Tongue (tissue), 2 donors: ENCODE results near the gene ATG10. TPM values are rescaled to one million over a fixed set of nuclear protein-coding genes. Genes with fewer than 3 reads are reported as not detected.
A peak's percentile ranks its signal among the peaks of the same experiment; 100 is the strongest.
"Not testable (repeated sequence)": the region's sequence is repeated elsewhere in the genome, so short reads cannot be mapped to it uniquely, and the experiment has no call there.

Experiments used
- DNase-seq: peaks from one replicate; pipeline ENCODE4 v3.0.0-alpha.2; 2015
- total RNA-seq: library from RNA; depleted of rRNA; stranded (reverse); fragments of >200 nt; gene quantifications from one replicate; pipeline ENCODE4 v1.2.3, GENCODE V29; 2014

Gene ATG10
- total RNA-seq = 11.3 TPM

- DNase-seq = peak; percentile 98
These were observed at the start of gene ATG10 for GRCh38 chr5:81971712-81972491. Gene ATG10, plus strand, starts transcription at chr5:81972023. Its CDS starts 15,548 bp downstream, at chr5:81987571.

GRCh38 chr5:81922854-81923279, 49.0 kb upstream of the ATG10 start:
- DNase-seq = no peak

- DNase-seq = peak; percentile 39
These were observed 47.4 kb upstream of the ATG10 start for GRCh38 chr5:81924442-81924841.

- DNase-seq = no peak
These were observed 46.8 kb upstream of the ATG10 start for GRCh38 chr5:81925009-81925408.

GRCh38 chr5:81925981-81926380, 45.8 kb upstream of the ATG10 start:
- DNase-seq = no peak

GRCh38 chr5:81936066-81936465, 35.8 kb upstream of the ATG10 start:
- DNase-seq = no peak

- DNase-seq = no peak
These were observed 35.1 kb upstream of the ATG10 start for GRCh38 chr5:81936750-81937149.

- no peak for DNase-seq
These were observed 29.1 kb upstream of the ATG10 start for GRCh38 chr5:81942746-81943145.

GRCh38 chr5:81948349-81948748, 23.5 kb upstream of the ATG10 start:
- DNase-seq = no peak

GRCh38 chr5:81949462-81949861, 22.4 kb upstream of the ATG10 start:
- DNase-seq = no peak

GRCh38 chr5:81950996-81951395, 20.8 kb upstream of the ATG10 start:
- DNase-seq = no peak

GRCh38 chr5:81954796-81955195, 17.0 kb upstream of the ATG10 start:
- DNase-seq = not testable (repeated sequence)

- not testable (repeated sequence) for DNase-seq
These were observed 13.7 kb upstream of the ATG10 start for GRCh38 chr5:81958129-81958528.

- DNase-seq = no peak
These were observed 10.0 kb upstream of the ATG10 start for GRCh38 chr5:81961651-81962440.

GRCh38 chr5:81963544-81963943, 8.3 kb upstream of the ATG10 start:
- no peak for DNase-seq

GRCh38 chr5:81965524-81965923, 6.3 kb upstream of the ATG10 start:
- no peak for DNase-seq

GRCh38 chr5:81969226-81969625, 2.6 kb upstream of the ATG10 start:
- DNase-seq = no peak

- no peak for DNase-seq
These were observed 1.9 kb upstream of the ATG10 start for GRCh38 chr5:81969912-81970311.

GRCh38 chr5:81971111-81971711, 612 bp upstream of the ATG10 start:
- DNase-seq = peak; percentile 61

- no peak for DNase-seq
These were observed 615 bp downstream of the ATG10 start for GRCh38 chr5:81972492-81972783.

GRCh38 chr5:81980160-81980559, 8.3 kb downstream of the ATG10 start:
- DNase-seq = no peak

- DNase-seq = no peak
These were observed 8.9 kb downstream of the ATG10 start for GRCh38 chr5:81980598-81981260.
